ENCODE results near the gene ADD3.

ADD3 gene

DNA sequence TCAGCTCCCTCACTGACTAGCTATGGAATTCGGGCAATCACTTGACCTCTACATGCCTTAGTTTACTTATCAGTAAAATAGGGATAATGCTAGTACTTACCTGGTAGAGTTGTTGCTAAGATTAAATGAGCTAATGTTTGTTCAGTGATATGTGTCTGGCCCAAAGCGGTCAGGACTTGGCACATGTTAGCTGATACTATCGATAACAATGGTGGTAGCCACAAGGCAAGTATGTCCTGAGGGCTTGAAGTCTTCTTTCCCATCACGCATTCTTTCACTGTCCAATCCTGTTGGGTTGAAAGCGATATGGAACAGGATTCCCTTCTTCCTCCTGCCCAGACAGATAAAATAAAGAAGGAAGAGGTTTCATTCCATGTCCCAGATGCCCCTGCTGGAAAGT, 174.1 kb downstream of the ADD3 start:
- DNase-seq (ENCODE audit: low read depth) = no peak

- no peak for DNase-seq (ENCODE audit: low read depth)
These were observed 176.6 kb downstream of the ADD3 start for GRCh38 chr10:110184398-110184797.

Data from fibroblast of gingiva (primary cell).